ENCODE results near the gene PGAM2. TPM values are rescaled to one million over a fixed set of nuclear protein-coding genes. Genes with fewer than 3 reads are reported as not detected.
A peak's percentile ranks its signal among the peaks of the same experiment; 100 is the strongest.

The PGAM2 gene
- total RNA-seq, 1 experiment from 2014 or later, result not detected

GRCh38 chr7:44086627-44087026 is 21.3 kb upstream of the PGAM2 start:
- no peak for DNase-seq (ENCODE audit: low read depth)

GRCh38 chr7:44085546-44085945 is 20.2 kb upstream of the PGAM2 start:
- no peak for DNase-seq (ENCODE audit: low read depth)

GRCh38 chr7:44084701-44085100 is 19.3 kb upstream of the PGAM2 start:
- DNase-seq (ENCODE audit: low read depth), result no peak

GRCh38 chr7:44083796-44084195 is 18.4 kb upstream of the PGAM2 start:
- DNase-seq (ENCODE audit: low read depth), result no peak

DNA sequence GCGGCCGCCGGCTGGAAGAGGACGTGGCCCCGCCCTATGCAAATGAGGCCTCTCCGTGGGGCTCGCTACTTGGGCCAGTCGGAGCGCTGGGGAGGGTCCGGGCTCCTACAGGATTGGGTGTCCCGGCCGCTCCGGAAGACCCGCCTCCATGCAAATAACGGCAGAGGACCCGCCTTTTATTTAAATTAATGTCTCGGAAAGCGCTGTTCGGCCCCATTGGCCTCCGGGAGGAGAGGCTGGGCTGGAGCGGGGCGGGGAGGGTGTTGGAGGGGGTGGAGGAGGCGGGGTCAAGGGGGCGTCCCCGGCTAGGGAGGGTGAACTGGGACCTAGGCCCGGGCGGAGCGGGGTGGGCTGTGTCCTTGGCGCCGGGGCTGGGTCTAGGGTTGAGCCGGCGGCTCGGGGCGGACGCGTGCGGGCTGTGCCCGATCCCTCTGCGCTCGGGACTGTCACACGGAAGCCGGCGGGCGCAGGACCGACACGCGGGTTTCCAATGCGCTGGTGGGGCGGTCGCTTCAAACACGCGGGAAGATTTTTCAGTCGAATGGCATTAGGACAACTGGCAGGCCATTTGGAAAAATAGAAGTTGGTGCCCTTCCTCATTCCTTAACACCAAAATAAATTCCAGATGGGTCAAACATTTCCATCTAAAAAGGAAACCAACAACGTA is 17.3 kb upstream of the PGAM2 start:
- DNase-seq (ENCODE audit: low read depth), result peak; percentile 99

- no peak for DNase-seq (ENCODE audit: low read depth)
Observed at GRCh38 chr7:44081266-44081748, 15.9 kb upstream of the PGAM2 start.

DNA sequence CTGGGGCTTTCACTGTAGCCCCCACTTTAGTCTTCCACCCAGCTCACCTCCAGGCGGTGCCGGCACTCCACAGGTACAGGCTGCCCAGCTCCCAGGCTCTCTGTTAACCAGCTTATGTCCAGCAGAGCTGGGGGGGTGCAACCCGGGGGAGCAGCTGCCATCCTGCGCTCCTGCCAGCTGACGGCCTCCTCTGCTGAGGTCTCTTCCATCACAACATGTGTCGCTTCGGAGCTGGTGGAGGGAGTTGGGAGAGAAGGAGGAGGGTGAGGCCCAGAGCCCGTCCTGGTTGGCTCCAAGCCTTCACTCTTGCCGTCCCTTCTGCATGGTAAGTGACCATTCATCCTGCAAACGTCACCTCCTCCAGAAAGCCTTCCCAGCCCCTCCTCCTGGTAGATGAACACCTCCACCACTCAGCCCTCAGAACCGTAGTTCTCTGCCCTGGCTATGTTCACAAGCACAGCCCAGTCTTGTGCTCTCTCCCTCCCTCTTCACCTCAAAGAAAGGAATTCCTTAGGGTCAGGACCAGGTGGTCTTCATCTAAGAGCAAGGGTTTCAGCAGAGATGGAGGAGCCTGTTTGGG is 15.4 kb upstream of the PGAM2 start:
- no peak for DNase-seq (ENCODE audit: low read depth)

GRCh38 chr7:44080118-44080517 is 14.8 kb upstream of the PGAM2 start:
- no peak for DNase-seq (ENCODE audit: low read depth)

DNA sequence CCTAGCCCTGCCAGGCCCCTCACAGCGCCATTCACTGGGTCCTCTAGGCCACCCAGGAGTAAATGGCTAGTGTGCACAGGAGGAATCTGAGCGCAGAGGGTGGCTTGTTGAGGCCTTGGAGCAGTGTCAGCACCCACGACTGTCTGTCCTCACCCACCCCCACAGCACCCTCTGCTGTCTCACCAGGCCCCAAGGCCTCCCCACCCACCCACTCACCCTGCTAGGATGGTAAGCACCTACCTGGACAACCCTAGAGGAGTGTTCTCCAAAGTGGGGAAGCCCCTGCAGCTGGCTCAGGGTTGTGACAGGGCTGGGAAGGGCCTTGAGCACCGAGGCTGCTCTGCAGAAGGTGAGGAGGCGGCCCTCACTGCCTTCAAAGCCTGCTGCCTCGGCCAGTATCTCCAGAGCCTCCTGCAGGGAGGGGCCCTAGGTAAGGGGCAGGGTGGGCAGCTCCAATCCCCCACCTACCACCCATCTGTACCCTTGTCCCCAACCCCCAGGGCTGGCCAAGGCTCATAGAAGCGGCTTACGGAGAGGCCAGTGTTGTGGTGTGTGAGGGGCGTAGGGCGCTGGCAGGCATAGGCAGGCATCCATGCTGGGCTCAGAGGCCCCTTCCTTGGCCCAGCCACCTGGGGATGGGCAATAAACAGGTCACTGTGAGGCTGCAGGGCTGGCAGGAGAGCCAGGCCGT is 14.1 kb upstream of the PGAM2 start:
- DNase-seq (ENCODE audit: low read depth), result no peak

DNA sequence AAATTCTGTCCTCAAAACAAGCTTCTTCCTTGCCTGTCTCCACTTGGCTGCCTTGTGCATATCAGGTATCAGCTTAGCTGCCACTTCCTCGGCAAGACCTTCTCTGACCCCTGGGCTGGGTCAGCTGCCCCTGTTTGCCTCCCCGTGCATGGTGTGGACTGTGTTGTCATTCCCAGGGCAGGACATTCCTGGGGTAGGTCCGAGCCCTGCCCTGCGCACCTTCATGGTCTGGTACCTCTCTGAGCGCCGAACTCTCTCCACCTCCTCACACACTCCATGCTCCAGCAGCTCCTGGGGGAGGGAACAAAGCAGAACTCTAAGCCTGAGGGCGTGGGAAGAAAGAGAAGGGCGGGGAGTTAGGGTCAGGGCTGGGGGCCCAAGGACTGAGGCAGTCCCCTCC is 13.2 kb upstream of the PGAM2 start:
- DNase-seq (ENCODE audit: low read depth), result no peak

- DNase-seq (ENCODE audit: low read depth), result no peak
Observed at GRCh38 chr7:44077681-44078091, 12.3 kb upstream of the PGAM2 start.

DNA sequence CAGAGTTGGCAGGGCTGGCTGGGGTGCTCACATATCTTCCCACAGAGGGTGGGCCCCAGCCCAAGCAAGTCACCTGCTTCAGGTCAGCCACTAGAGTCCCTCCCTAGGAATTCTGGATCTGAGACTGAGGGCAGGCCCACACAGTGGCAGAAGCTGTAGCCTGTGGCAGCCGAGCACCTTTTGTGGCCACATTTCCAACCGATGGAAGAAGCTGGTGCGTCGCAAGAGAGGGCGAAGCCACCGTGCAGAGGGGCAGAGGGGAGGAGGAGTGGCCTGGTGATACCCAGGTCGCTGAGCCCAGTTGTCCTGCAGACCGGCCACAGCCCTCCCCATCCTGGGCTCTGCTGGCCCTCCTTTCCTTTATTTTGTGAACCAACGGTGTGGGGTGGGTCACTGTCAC is 11.7 kb upstream of the PGAM2 start:
- DNase-seq (ENCODE audit: low read depth), result no peak

DNA sequence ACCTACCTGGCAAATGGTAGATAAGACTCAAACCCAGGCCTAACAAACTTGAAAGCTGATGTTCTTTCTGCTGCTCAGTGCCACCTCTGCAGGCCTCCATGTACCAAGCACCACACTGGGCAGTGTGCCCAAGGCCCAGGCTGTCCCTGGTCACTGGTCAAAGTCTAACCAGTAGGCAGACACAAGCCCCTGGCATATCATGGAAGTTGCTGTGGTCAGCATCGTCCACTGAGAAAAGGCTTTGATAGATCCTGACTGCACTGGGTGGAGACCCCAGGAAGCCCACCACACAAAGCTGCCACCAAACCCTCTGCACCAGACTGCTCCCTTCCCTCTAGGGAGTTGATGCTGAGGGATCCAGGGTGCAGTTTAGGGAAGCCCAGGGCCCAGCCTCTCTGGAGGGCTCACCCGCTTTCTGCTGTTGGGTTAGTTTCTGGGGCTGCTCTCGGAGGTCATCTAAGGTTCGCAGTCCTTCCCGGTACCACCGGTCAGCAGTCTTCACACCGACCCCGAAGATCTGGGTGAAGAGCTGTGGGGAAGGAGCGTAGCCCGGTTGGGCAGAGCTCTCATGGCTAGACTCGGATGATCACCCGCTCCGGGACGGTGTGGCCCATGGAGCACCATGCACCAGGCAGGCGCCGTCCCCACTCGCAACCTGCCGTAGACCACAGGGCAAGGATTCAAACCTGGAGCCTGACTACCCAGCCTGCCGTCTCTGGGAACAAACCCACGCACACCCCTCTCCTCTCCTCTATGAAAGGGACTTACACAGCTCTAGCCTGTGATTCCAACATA is 10.9 kb upstream of the PGAM2 start:
- no peak for DNase-seq (ENCODE audit: low read depth)

GRCh38 chr7:44075296-44076075 is 10.1 kb upstream of the PGAM2 start:
- no peak for DNase-seq (ENCODE audit: low read depth)

GRCh38 chr7:44074349-44074695 is 9.0 kb upstream of the PGAM2 start:
- DNase-seq (ENCODE audit: low read depth), result no peak

DNA sequence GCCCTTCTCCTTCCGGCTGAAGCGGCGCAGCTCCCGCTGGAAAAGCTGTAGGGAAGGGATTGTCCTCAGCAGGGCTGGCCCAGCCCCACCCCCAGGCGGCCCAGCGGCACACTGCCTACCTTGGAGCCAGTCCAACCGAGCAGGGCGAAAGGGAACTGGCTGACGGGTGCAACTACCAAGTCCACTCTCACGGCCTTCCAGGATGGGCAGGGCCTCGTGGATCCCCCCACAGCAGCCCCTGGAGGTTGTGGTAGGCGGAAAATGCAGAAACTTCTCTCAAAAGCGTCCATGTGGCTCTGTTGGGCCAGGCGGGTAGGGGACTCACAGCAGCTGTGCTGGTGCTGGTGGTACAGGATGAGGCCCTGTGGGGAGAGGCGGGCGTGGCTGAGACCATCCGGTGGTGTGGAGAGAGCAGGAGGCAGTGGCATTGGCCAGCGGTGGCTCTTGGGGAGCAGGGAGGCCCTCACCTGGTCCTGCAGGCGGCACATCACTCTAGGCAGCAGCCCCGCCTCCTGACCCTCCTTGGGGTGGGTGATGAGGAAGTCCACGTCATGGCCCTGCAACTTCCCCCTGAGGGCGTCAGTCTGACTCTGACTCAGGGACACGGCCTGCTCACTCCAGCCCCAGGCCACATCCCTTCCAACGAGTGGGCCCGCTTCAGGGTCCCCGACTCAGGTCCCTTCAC is 8.4 kb upstream of the PGAM2 start:
- DNase-seq (ENCODE audit: low read depth), result peak; percentile 75

GRCh38 chr7:44072364-44073231 is 7.2 kb upstream of the PGAM2 start:
- DNase-seq (ENCODE audit: low read depth), result peak; percentile 91

GRCh38 chr7:44071726-44072363 is 6.5 kb upstream of the PGAM2 start:
- no peak for DNase-seq (ENCODE audit: low read depth)

- no peak for DNase-seq (ENCODE audit: low read depth)
Observed at GRCh38 chr7:44068054-44068453, 2.7 kb upstream of the PGAM2 start.
